Activated B cell treated with CpG ODN at 0.5 μM for 24 hours (primary cell): ENCODE data around the gene PLEKHG2. TPM values are rescaled to one million over a fixed set of nuclear protein-coding genes. Genes with fewer than 3 reads are reported as not detected.

ENCODE experiments used
- ATAC-seq: fragments of 200-7000 bp; cut with Tn5 transposase; one replicate; pipeline ENCODE4 v1.10.0; 2021; ENCODE audit warnings: low read depth, mild to moderate bottlenecking, moderate library complexity
- CTCF ChIA-PET: fragments of 350-600 bp; sonication (Branson Sonifier 250); formaldehyde crosslinking; loops from one replicate; lab custom pipeline; 2021; ENCODE audit warnings: antibody characterized with exemption; lab: Charles Lee
- POLR2A ChIA-PET: fragments of 350-600 bp; sonication (Branson Sonifier 250); formaldehyde crosslinking; loops from one replicate; lab custom pipeline; 2021; ENCODE audit warnings: antibody characterized with exemption; lab: Charles Lee
- DNase-seq: peaks from one replicate; pipeline ENCODE4 v3.0.0; 2022
- H3K27ac Mint-ChIP-seq: one replicate; pipeline ENCODE4 v1.8.0; 2020; ENCODE audit warnings: mixed read lengths
- H3K27me3 Mint-ChIP-seq: one replicate; pipeline ENCODE4 v1.8.0; 2021; ENCODE audit warnings: mixed read lengths
- H3K36me3 Mint-ChIP-seq: one replicate; pipeline ENCODE4 v1.8.0; 2021; ENCODE audit warnings: low read depth, mixed read lengths
- H3K4me1 Mint-ChIP-seq: one replicate; pipeline ENCODE4 v1.8.0; 2021; ENCODE audit warnings: mixed read lengths
- H3K4me3 Mint-ChIP-seq: one replicate; pipeline ENCODE4 v1.8.0; 2020; ENCODE audit warnings: mild to moderate bottlenecking, mixed read lengths
- H3K9me3 Mint-ChIP-seq: one replicate; pipeline ENCODE4 v1.8.0; 2020; ENCODE audit warnings: mixed read lengths
- intact Hi-C: fragments of 100-400 bp; cut with micrococcal nuclease; formaldehyde crosslinking; loops from one replicate; pipeline ENCODE4 v1.15.1; 2024
- total RNA-seq: library from RNA; stranded (reverse); gene quantifications from 2 replicates; pipeline ENCODE4 v1.2.3, GENCODE V29; 2022
- TF ChIP-seq, protein P1 (sequence below): fragments of 200-600 bp; IDR thresholded peaks from one replicate; pipeline ENCODE4 v1.8.0; 2022; ENCODE audit warnings: antibody characterized with exemption, mild to moderate bottlenecking

The PLEKHG2 gene
- total RNA-seq, 1 donor from 2014 or later: 125 TPM

- H3K4me3 Mint-ChIP-seq: no peak overlapping the region
- ATAC-seq: no peak
- H3K4me1 Mint-ChIP-seq: peaks cover 28% of the 10 kb centered on the region
- ChIA-PET CTCF (no interaction called here), POLR2A (no interaction called here)
- H3K9me3 Mint-ChIP-seq: no peaks in the 10 kb centered on the region
- no peak overlapping the region for H3K27ac Mint-ChIP-seq
- H3K27me3 Mint-ChIP-seq: no peaks in the 10 kb centered on the region
- peaks cover 91% of the 10 kb centered on the region for H3K36me3 Mint-ChIP-seq
- no peak for DNase-seq
- TF ChIP-seq, protein P1, sequence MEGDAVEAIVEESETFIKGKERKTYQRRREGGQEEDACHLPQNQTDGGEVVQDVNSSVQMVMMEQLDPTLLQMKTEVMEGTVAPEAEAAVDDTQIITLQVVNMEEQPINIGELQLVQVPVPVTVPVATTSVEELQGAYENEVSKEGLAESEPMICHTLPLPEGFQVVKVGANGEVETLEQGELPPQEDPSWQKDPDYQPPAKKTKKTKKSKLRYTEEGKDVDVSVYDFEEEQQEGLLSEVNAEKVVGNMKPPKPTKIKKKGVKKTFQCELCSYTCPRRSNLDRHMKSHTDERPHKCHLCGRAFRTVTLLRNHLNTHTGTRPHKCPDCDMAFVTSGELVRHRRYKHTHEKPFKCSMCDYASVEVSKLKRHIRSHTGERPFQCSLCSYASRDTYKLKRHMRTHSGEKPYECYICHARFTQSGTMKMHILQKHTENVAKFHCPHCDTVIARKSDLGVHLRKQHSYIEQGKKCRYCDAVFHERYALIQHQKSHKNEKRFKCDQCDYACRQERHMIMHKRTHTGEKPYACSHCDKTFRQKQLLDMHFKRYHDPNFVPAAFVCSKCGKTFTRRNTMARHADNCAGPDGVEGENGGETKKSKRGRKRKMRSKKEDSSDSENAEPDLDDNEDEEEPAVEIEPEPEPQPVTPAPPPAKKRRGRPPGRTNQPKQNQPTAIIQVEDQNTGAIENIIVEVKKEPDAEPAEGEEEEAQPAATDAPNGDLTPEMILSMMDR: no peak
- intact Hi-C loops: no loop called here
Observed at GRCh38 chr19:39386557-39386956, 25.9 kb upstream of the PLEKHG2 start.

GRCh38 chr19:39388657-39389056 is 23.8 kb upstream of the PLEKHG2 start:
- Mint-ChIP-seq H3K27ac (peak overlapping the region; percentile 33), H3K36me3 (peaks cover 81% of the 10 kb centered on the region), H3K9me3 (no peaks in the 10 kb centered on the region), H3K4me1 (peaks cover 38% of the 10 kb centered on the region), H3K27me3 (no peaks in the 10 kb centered on the region), H3K4me3 (no peak overlapping the region)
- CTCF ChIA-PET: no interaction called here
- intact Hi-C loops: no loop called here
- no peak for DNase-seq
- ATAC-seq: no peak
- POLR2A ChIA-PET: interaction anchor here (0.6 to 1.1 kb wide), 2 partner anchors 47 to 142 kb away, joined by 3 to 4 read pairs; partner anchors contain the start of gene SAMD4B
- TF ChIP-seq, protein P1: no peak

DNA sequence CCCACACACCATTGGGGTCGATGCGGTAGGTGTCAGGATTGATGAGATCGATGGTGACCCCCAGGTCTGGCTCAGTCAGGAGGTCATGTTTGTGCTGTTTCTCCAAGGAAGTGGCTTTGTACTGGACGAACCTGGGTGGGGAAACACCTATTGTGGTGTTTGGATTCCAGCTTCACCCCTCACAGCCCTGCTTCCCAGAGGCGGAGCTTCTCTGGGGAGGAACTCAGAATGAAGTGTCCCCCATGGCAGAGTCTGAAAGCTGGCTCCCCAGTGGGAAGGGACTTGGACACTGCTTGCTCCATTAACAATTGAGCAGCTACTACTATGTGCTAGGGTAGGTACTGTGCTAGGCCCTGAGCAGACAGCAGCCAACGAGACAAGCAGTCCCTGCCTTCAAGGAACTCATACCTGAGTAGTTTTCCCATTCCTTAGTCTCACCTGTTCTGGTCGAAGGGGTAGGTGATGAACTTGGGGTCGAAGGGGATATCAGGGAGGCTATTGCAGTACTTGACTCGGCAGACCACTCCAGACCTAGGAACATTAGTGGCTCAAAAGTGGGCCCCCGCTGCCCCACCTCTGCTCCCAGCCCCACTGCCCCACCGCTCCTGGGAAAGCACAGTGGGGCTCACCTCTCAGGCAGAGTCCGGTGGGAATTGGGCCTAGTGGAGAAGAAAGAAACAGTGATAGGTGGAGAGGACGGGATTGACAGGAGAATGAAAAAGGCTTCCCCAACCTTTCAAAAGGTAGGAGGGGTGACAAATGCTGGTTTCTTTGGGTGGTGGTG is 22.6 kb upstream of the PLEKHG2 start:
- Mint-ChIP-seq H3K4me3 (peak overlapping the region; percentile 91), H3K36me3 (peaks cover 80% of the 10 kb centered on the region), H3K9me3 (no peaks in the 10 kb centered on the region), H3K27ac (peak overlapping the region; percentile 98), H3K27me3 (no peaks in the 10 kb centered on the region), H3K4me1 (peaks cover 40% of the 10 kb centered on the region)
- CTCF ChIA-PET: interaction anchor here (1.1 kb wide), 1 partner anchor 267 kb away, joined by 3 read pairs; no protein-coding TSS in a partner anchor
- TF ChIP-seq, protein P1: no peak
- no peak for DNase-seq
- intact Hi-C loops: loop anchor here (2.0 kb wide), 2 partner anchors 39 to 265 kb away; partner anchors contain the start of gene PAK4
- POLR2A ChIA-PET: interaction anchor here (2.7 to 4.0 kb wide), 4 partner anchors 13 to 47 kb away, joined by 35 to 74 read pairs (median 54); partner anchors contain the start of genes RPS16, SAMD4B and ZFP36
- ATAC-seq: no peak

DNA sequence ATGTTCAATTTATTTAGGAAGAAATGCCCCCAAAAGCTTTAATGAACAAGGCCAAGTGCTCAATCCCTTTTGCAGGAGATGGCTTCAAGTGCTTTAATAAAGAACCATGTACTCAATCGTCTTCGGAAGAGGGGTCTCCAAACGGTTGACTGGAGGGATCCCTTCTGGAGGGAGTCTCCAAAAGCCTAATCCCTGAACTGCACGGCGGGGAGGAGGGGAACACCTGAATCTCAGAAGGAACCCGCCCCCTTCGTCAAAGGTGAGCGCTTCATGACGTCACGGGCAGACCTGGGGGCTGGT is 22.1 kb upstream of the PLEKHG2 start:
- intact Hi-C loops: loop anchor here (2.0 kb wide), 2 partner anchors 40 to 266 kb away; partner anchors contain the start of gene PAK4
- H3K4me1 Mint-ChIP-seq: peaks cover 42% of the 10 kb centered on the region
- ATAC-seq (no peak), DNase-seq (no peak)
- TF ChIP-seq, protein P1: no peak
- POLR2A ChIA-PET: interaction anchor here (0.9 to 4.0 kb wide), 14 partner anchors 8 to 443 kb away, joined by 3 to 74 read pairs (median 11); partner anchors contain the start of genes GMFG, PLEKHG2, RPS16 and SAMD4B
- CTCF ChIA-PET: interaction anchor here (1.0 to 2.2 kb wide), 5 partner anchors 21 to 268 kb away, joined by 5 to 21 read pairs (median 6); partner anchors contain the start of genes PLEKHG2, RPS16 and SAMD4B
- peak overlapping the region; percentile 98 for H3K27ac Mint-ChIP-seq
- no peaks in the 10 kb centered on the region for H3K27me3 Mint-ChIP-seq
- H3K9me3 Mint-ChIP-seq: no peaks in the 10 kb centered on the region
- peak overlapping the region; percentile 91 for H3K4me3 Mint-ChIP-seq
- H3K36me3 Mint-ChIP-seq: peaks cover 80% of the 10 kb centered on the region
